Vagina (tissue), 2 donors: Measurements from ENCODE around the gene EN2. TPM values are rescaled to one million over a fixed set of nuclear protein-coding genes. Genes with fewer than 3 reads are reported as not detected.

ENCODE experiments used
- DNase-seq, 2 donors: peaks; one replicate each; pipeline ENCODE4 v3.0.0-alpha.2; 2017; ENCODE audit errors: extremely low spot score in 2 of 2
- H3K27ac ChIP-seq: fragments of 200-600 bp; sonication (generic); one replicate; pipeline ENCODE4 v1.5.1; 2019
- H3K27me3 ChIP-seq: fragments of 200-600 bp; sonication (generic); one replicate; pipeline ENCODE4 v1.5.1; 2019
- H3K36me3 ChIP-seq, 2 donors: fragments of 200-600 bp; sonication (generic); one replicate each; pipeline ENCODE4 v1.5.1; 2017 to 2019
- H3K4me1 ChIP-seq: fragments of 200-600 bp; sonication (generic); one replicate; pipeline ENCODE4 v1.5.1; 2019
- H3K4me3 ChIP-seq, 2 donors: fragments of 200-600 bp; sonication (generic); 1 replicate in 1 of 2; 2 replicates in 1 of 2; pipeline ENCODE4 v1.5.1; 2016 to 2019
- H3K9me3 ChIP-seq: fragments of 200-600 bp; sonication (generic); one replicate; pipeline ENCODE4 v1.5.1; 2019
- CTCF ChIP-seq, 3 experiments: fragments of 450-650 bp in 2 of 3; fragments of 200-600 bp in 1 of 3; sonication (generic) in 1 of 3; IDR thresholded peaks; one replicate each; pipeline ENCODE4 v1.5.1; 2017 to 2019; ENCODE audit warnings: antibody characterized with exemption in 3 of 3, mild to moderate bottlenecking in 2 of 3, moderate library complexity in 2 of 3
- POLR2A ChIP-seq, 2 donors: fragments of 450-650 bp; IDR thresholded peaks; one replicate each; pipeline ENCODE4 v1.6.1; 2017; ENCODE audit warnings: antibody characterized with exemption in 2 of 2, mild to moderate bottlenecking in 2 of 2, moderate library complexity in 2 of 2
- POLR2AphosphoS5 ChIP-seq, 2 donors: sonication (generic); formaldehyde crosslinking; IDR thresholded peaks; one replicate each; pipeline ENCODE4 v1.9.0; 2017; ENCODE audit warnings: antibody characterized with exemption in 2 of 2, mild to moderate bottlenecking in 2 of 2, low read depth in 1 of 2; ENCODE audit not compliant: insufficient read depth in 1 of 2
- intact Hi-C: fragments of 100-400 bp; cut with DNase I; formaldehyde crosslinking; loops from one replicate; pipeline ENCODE4 v1.15.1; 2023
- total RNA-seq: library from RNA; depleted of rRNA; stranded (reverse); fragments of >200 nt; gene quantifications from one replicate; pipeline ENCODE4 v1.2.3, GENCODE V29; 2016

EN2 gene
- total RNA-seq, 1 donor from 2014 or later, result 0.98 TPM

DNA sequence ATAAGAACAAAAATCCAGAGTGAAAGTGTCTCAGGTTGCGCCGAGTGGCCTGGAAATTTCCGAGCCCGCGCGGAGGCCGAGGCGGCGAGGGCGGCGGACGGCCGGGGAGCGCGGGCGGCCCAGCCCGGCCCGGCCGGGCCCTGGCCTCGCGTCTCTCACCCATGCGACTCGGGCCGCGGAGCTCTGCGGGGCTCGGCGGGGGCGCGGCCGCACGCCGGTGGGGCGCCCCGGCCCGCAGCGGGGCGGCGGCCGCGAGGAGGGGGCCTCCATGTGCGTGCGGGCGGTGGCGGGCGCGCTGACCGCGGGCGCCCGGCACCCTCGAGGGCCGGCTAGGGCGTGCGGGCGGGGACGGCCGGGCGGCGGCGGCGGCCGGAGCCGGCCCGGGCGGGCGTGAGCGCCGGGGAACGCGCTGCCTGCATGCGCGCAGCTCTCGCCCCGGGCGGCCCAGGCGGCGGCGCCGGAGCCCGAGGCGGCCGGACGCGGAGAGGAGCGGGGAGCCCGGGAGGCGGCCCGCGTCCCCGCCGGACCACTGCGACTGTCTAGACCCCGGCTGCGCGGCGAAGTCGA is 302 bp upstream of the EN2 start:
- Histone ChIP-seq H3K27me3 (peaks cover 20% of the 10 kb centered on the region), H3K36me3 (no peaks in the 10 kb centered on the region), H3K9me3 (no peaks in the 10 kb centered on the region), H3K27ac (no peak overlapping the region), H3K4me3 (peak overlapping the region; percentile 34 to 43), H3K4me1 (peaks cover 47% of the 10 kb centered on the region)
- TF ChIP-seq POLR2A (IDR thresholded peaks at IDR 0.05), result no peak
- TF ChIP-seq POLR2AphosphoS5 (IDR thresholded peaks at IDR 0.05; ENCODE audit: insufficient read depth in 1 of 2, low read depth in 1 of 2), result no peak
- TF ChIP-seq CTCF (IDR thresholded peaks at IDR 0.05), result no peak
- intact Hi-C loops, result no loop called here
- no peak for DNase-seq

- no peak for DNase-seq
- TF ChIP-seq POLR2AphosphoS5 (IDR thresholded peaks at IDR 0.05; ENCODE audit: insufficient read depth in 1 of 2, low read depth in 1 of 2) (no peak), POLR2A (IDR thresholded peaks at IDR 0.05) (no peak), CTCF (IDR thresholded peaks at IDR 0.05) (no peak)
- intact Hi-C loops, result no loop called here
- no peaks in the 10 kb centered on the region for H3K9me3 ChIP-seq
- no peaks in the 10 kb centered on the region for H3K36me3 ChIP-seq
- peak overlapping the region; percentile 15 to 38 for H3K4me3 ChIP-seq
- H3K27me3 ChIP-seq, result peaks cover 13% of the 10 kb centered on the region
- H3K27ac ChIP-seq, result no peak overlapping the region
- H3K4me1 ChIP-seq, result peaks cover 41% of the 10 kb centered on the region
Measured at GRCh38 chr7:155458878-155459699, 1.2 kb downstream of the EN2 start.

- no peaks in the 10 kb centered on the region for H3K9me3 ChIP-seq
- H3K4me1 ChIP-seq, result peaks cover 33% of the 10 kb centered on the region
- TF ChIP-seq POLR2AphosphoS5 (IDR thresholded peaks at IDR 0.05; ENCODE audit: insufficient read depth in 1 of 2, low read depth in 1 of 2), result no peak
- TF ChIP-seq POLR2A (IDR thresholded peaks at IDR 0.05), result no peak
- no peak for TF ChIP-seq CTCF (IDR thresholded peaks at IDR 0.05)
- no peak overlapping the region for H3K4me3 ChIP-seq
- intact Hi-C loops, result no loop called here
- no peaks in the 10 kb centered on the region for H3K36me3 ChIP-seq
- H3K27ac ChIP-seq, result no peak overlapping the region
- H3K27me3 ChIP-seq, result peaks cover 14% of the 10 kb centered on the region
- no peak for DNase-seq
Measured at GRCh38 chr7:155459700-155460461, 2.0 kb downstream of the EN2 start.

DNA sequence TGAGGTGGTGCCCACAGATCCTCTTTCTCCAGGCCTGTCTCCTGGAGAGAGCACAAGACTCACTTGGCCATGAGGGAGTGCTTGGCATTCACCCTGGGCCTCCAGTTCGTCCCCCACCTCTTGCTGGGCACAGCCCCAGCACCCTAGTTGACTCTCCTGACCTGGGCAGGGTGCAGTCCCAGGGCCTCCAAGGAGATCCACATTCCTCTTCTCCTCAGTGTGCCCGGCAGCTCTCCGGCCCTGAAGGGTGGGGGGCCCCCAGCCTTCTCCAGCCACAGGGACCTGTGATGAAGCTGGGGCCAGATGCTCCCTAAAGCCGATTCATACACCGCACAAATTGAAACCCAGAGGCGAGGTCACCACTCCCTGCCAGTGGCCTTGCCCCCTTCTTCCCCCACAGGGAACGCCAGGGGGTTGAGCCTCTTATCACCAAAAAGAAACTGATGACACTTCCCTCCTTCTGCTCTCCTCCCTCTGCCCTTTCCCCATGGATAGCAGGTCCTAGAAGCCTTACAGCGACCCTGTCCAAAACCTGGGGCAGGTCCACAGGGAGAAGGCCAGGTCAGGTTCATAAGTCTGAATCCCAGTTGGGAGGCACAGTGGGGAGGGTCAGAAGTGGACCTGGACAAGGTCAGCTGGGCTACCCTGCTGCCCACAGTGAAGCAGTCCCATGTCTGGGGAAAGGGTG is 3.1 kb downstream of the EN2 start:
- intact Hi-C loops, result no loop called here
- Histone ChIP-seq H3K4me3 (no peak overlapping the region), H3K9me3 (no peaks in the 10 kb centered on the region), H3K36me3 (no peaks in the 10 kb centered on the region), H3K27ac (no peak overlapping the region), H3K27me3 (peaks cover 14% of the 10 kb centered on the region), H3K4me1 (peaks cover 32% of the 10 kb centered on the region)
- no peak for TF ChIP-seq POLR2A (IDR thresholded peaks at IDR 0.05)
- TF ChIP-seq POLR2AphosphoS5 (IDR thresholded peaks at IDR 0.05; ENCODE audit: insufficient read depth in 1 of 2, low read depth in 1 of 2), result no peak
- TF ChIP-seq CTCF (IDR thresholded peaks at IDR 0.05), result no peak
- DNase-seq, result no peak
